ENCODE results near the gene CFAP251.

DNA sequence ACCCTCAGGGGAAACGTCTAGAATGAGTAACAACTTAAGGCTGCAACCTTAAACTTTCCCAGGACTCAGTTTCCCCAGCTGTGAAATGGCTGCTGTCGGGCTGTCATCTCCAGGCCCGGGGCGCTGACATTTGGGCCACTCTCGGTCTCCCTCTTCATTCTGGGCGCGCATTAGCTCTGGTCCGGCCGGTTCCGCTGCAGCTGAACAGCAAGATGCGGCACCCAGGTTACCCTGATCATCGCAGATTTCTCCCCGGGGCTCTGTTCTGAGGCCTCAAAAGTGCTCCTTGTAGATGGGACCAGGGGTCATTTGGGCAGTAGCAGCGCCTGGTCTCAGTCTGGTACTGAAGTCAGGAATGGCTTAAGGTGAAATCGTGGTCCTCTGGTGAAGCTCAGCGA is 102.4 kb downstream of the CFAP251 start:
- TF ChIP-seq POLR2AphosphoS5 (IDR thresholded peaks at IDR 0.05), result no peak
- TF ChIP-seq POLR2A (IDR thresholded peaks at IDR 0.05; ENCODE audit: low read depth), result no peak
- TF ChIP-seq, protein P1, sequence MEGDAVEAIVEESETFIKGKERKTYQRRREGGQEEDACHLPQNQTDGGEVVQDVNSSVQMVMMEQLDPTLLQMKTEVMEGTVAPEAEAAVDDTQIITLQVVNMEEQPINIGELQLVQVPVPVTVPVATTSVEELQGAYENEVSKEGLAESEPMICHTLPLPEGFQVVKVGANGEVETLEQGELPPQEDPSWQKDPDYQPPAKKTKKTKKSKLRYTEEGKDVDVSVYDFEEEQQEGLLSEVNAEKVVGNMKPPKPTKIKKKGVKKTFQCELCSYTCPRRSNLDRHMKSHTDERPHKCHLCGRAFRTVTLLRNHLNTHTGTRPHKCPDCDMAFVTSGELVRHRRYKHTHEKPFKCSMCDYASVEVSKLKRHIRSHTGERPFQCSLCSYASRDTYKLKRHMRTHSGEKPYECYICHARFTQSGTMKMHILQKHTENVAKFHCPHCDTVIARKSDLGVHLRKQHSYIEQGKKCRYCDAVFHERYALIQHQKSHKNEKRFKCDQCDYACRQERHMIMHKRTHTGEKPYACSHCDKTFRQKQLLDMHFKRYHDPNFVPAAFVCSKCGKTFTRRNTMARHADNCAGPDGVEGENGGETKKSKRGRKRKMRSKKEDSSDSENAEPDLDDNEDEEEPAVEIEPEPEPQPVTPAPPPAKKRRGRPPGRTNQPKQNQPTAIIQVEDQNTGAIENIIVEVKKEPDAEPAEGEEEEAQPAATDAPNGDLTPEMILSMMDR (IDR thresholded peaks at IDR 0.05), result no peak
